HG03025 (cell line): Measurements from ENCODE around the gene UQCR11.

Experiments used
- ATAC-seq: cut with Tn5 transposase; IDR thresholded peaks from one replicate; pipeline ENCODE4 v1.9.1; 2021; ENCODE audit warnings: mild to moderate bottlenecking, moderate library complexity; ENCODE audit not compliant: unreplicated experiment, low FRiP score

Gene UQCR11

GRCh38 chr19:1618157-1619093 lies 13.2 kb upstream of the UQCR11 start:
- ATAC-seq: no peak

GRCh38 chr19:1616875-1617274 lies 11.6 kb upstream of the UQCR11 start:
- no peak for ATAC-seq

GRCh38 chr19:1616396-1616795 lies 11.1 kb upstream of the UQCR11 start:
- no peak for ATAC-seq

- no peak for ATAC-seq
Observed at GRCh38 chr19:1615156-1615765, 10.0 kb upstream of the UQCR11 start.

GRCh38 chr19:1613808-1614570 lies 8.7 kb upstream of the UQCR11 start:
- ATAC-seq: no peak

GRCh38 chr19:1613146-1613545 lies 7.9 kb upstream of the UQCR11 start:
- no peak for ATAC-seq

GRCh38 chr19:1612114-1613086 lies 7.1 kb upstream of the UQCR11 start:
- no peak for ATAC-seq

GRCh38 chr19:1611353-1611752 lies 6.1 kb upstream of the UQCR11 start:
- no peak for ATAC-seq

GRCh38 chr19:1610579-1610978 lies 5.3 kb upstream of the UQCR11 start:
- ATAC-seq: no peak

GRCh38 chr19:1609680-1610474 lies 4.6 kb upstream of the UQCR11 start:
- no peak for ATAC-seq

- no peak for ATAC-seq
Observed at GRCh38 chr19:1609103-1609396, 3.8 kb upstream of the UQCR11 start.

- no peak for ATAC-seq
Observed at GRCh38 chr19:1608359-1609102, 3.3 kb upstream of the UQCR11 start.

- peak; percentile 4 for ATAC-seq
Observed at GRCh38 chr19:1606138-1606651, 933 bp upstream of the UQCR11 start.

GRCh38 chr19:1602091-1602707 lies 3.1 kb downstream of the UQCR11 start:
- ATAC-seq: no peak

GRCh38 chr19:1601613-1602064 lies 3.6 kb downstream of the UQCR11 start:
- no peak for ATAC-seq

- ATAC-seq: no peak
Observed at GRCh38 chr19:1599460-1599846, 5.8 kb downstream of the UQCR11 start.

- ATAC-seq: no peak
Observed at GRCh38 chr19:1598777-1599459, 6.3 kb downstream of the UQCR11 start.

GRCh38 chr19:1593501-1593772 lies 11.8 kb downstream of the UQCR11 start:
- no peak for ATAC-seq
